Measurements from ENCODE around the gene CAD. TPM values are rescaled to one million over a fixed set of nuclear protein-coding genes. Genes with fewer than 3 reads are reported as not detected.

Gene CAD
- total and polyA plus RNA-seq, 10 of the 15 experiments (the other 5 are each of a cell fraction or from before 2014, with no cell fraction given), result 7.6 to 119 (median 50.7) TPM

DNA sequence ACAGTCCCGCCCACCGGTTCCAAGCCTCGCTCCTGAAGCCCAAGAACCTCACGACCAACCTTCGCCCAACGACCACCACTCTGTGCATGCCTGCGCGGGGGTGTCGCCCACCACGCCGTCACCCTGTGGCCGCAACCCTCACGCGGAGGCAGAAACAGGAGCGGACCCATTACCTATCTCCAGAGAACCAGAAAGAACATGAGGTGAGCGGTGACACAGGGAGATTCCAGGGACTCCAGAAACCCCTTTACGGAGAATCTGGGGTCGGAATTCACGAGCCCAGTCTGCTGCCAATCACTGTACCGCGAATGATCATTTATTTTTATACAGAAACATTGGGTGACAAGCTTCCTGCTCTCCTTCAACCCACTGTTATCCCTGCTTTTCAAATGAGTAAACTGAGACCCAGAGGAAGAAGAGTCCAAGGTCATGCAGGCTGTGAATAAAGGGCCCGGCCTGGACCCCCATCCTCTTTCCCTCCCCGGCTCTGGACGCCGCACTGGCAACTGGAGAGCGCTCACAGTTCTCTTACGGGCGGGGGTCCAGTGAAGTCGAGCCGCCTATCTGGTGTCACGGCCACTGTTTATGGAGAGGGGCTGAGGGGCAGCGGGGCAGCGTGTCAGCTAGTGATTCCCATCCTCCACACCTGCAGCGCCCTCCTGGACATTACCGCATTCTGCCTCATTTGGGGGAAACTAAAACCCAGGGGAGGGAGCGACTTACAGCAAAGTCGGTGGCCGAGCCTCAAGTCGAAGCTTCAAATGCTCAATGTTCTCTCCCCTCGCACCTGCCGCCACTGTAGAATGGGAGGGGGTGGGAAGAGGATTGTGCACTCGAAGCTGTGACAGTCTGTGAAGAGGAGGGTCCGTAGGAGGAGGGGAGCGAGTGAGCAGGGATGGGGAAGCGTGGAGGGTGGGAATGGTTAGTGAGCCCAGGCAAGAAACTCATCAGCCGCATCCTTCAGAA is 46.4 kb downstream of the CAD start:
- no peak for DNase-seq (ENCODE audit: low read depth, low spot score)
- H3K79me2 ChIP-seq (ENCODE audit: control insufficient read depth, insufficient read depth, low read length), result no peaks in the 10 kb centered on the region
- no TSS peak for BruUV-seq (replicated peaks)
- TF ChIP-seq EZH2 (IDR thresholded peaks at IDR 0.05; ENCODE audit: borderline replicate concordance, control insufficient read depth, low read depth, low read length) (peak; percentile 40; the same call in 1 of the 2 replicates), HCFC1 (IDR thresholded peaks at IDR 0.05; ENCODE audit: low read length) (no peak)
- H2AFZ ChIP-seq (ENCODE audit: control insufficient read depth, low read depth, low read length), result no peak overlapping the region
- SMC1A ChIA-PET (ENCODE audit: uncharacterized antibody, unreplicated experiment), result interaction anchor here (0.6 kb wide), 1 partner anchor 318 kb away, joined by 3 read pairs; no protein-coding TSS in a partner anchor
- CTCF ChIA-PET, result interaction anchor here (0.8 to 7.9 kb wide), 4 partner anchors 15 to 94 kb away, joined by 3 to 52 read pairs (median 8); no protein-coding TSS in a partner anchor
- intact Hi-C loops (cut with micrococcal nuclease; ENCODE audit: unreplicated experiment) (no loop called here), in situ Hi-C loops (cut with MboI) (no loop called here)
- no peak overlapping the region for H3K27ac ChIP-seq (ENCODE audit: control insufficient read depth, insufficient read depth)
- WGBS (ENCODE audit: insufficient coverage, insufficient replicate concordance, low lambda C conversion rate, missing lambda C conversion rate), result 7% methylated on average over 41 of the region's 46 CpGs
- peak; percentile 4; the same call in 1 of the 3 replicates for ATAC-seq
- H3K4me2 ChIP-seq (ENCODE audit: control insufficient read depth, insufficient read depth), result peak overlapping the region; percentile 98
- no peak for FAIRE-seq
- H3K9ac ChIP-seq (ENCODE audit: control insufficient read depth, insufficient read depth, low read length), result no peak overlapping the region
- H3K4me3 ChIP-seq, result peak overlapping the region; percentile 76; the same call in 1 of the 2 replicates
- POLR2A ChIA-PET, result interaction anchor here (0.9 kb wide), 1 partner anchor 627 kb away, joined by 3 read pairs; the partner anchor contains the start of genes BABAM2 and RBKS
- no peaks in the 10 kb centered on the region for H3K36me3 ChIP-seq (ENCODE audit: control insufficient read depth in 2 of 2, insufficient read depth in 2 of 2, low read length in 1 of 2)
- H3K4me1 ChIP-seq (ENCODE audit: control insufficient read depth, insufficient read depth, low read length), result peaks cover 18% of the 10 kb centered on the region
- RAD21 ChIA-PET (ENCODE audit: unreplicated experiment), result interaction anchor here (1.9 to 3.6 kb wide), 2 partner anchors 10 to 17 kb away, joined by 5 to 16 read pairs; no protein-coding TSS in a partner anchor
- H4K20me1 ChIP-seq (ENCODE audit: control insufficient read depth, insufficient read depth), result no peaks in the 10 kb centered on the region
- H3K27me3 ChIP-seq (replicated peaks in 1 of 2; ENCODE audit: control insufficient read depth in 2 of 2, insufficient read depth in 2 of 2, low read length in 1 of 2), result peaks cover 24 to 41% of the 10 kb centered on the region in 2 experiments
- no peaks in the 10 kb centered on the region for H3K9me3 ChIP-seq (replicated peaks; ENCODE audit: control insufficient read depth, insufficient read depth, low read length)

DNA sequence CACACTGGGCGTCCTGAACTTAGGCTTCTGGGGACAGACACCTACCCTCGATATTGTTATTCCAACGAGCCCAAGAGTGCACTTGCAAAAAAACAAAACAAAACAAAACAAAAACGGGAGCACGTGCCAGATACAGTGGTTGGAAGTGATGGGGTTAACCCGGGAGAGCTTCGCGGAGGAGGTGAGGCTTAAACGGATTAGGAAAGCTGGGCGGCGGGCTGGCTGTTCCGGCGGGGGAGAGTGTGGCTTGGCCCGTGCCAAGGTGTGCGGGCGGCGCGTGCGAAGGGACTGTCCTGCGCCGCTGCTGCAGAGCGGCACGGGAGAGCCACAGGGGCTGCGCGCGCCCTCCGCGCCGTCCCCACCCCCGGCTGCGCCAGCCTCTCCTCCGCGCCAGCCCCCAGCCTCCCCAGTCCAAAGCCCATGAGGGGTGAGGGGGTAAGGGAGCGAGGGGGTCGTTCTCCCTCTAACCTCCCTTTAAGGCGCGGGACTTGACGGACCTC is 47.1 kb downstream of the CAD start:
- Histone ChIP-seq H3K4me1 (ENCODE audit: control insufficient read depth, insufficient read depth, low read length) (peaks cover 18% of the 10 kb centered on the region), H3K4me3 (peak overlapping the region; percentile 76), H3K36me3 (ENCODE audit: control insufficient read depth in 2 of 2, insufficient read depth in 2 of 2, low read length in 1 of 2) (no peaks in the 10 kb centered on the region), H3K27ac (ENCODE audit: control insufficient read depth, insufficient read depth) (no peak overlapping the region), H3K9me3 (replicated peaks; ENCODE audit: control insufficient read depth, insufficient read depth, low read length) (no peaks in the 10 kb centered on the region), H3K27me3 (replicated peaks in 1 of 2; ENCODE audit: control insufficient read depth in 2 of 2, insufficient read depth in 2 of 2, low read length in 1 of 2) (peaks cover 24 to 41% of the 10 kb centered on the region in 2 experiments), H4K20me1 (ENCODE audit: control insufficient read depth, insufficient read depth) (no peaks in the 10 kb centered on the region), H3K4me2 (ENCODE audit: control insufficient read depth, insufficient read depth) (peak overlapping the region; percentile 98), H3K79me2 (ENCODE audit: control insufficient read depth, insufficient read depth, low read length) (no peaks in the 10 kb centered on the region), H2AFZ (ENCODE audit: control insufficient read depth, low read depth, low read length) (peak overlapping the region; percentile 79), H3K9ac (ENCODE audit: control insufficient read depth, insufficient read depth, low read length) (no peak overlapping the region; the same call in 1 of the 2 replicates)
- DNase-seq (ENCODE audit: low read depth, low spot score) (no peak), ATAC-seq (peak; percentile 62), FAIRE-seq (no peak)
- ChIA-PET RAD21 (ENCODE audit: unreplicated experiment) (interaction anchor here (1.9 to 3.6 kb wide), 2 partner anchors 9 to 16 kb away, joined by 5 to 16 read pairs; no protein-coding TSS in a partner anchor), SMC1A (ENCODE audit: uncharacterized antibody, unreplicated experiment) (interaction anchor here (0.6 to 4.2 kb wide), 2 partner anchors 15 to 319 kb away, joined by 3 to 20 read pairs; no protein-coding TSS in a partner anchor), POLR2A (interaction anchor here (0.9 kb wide), 1 partner anchor 626 kb away, joined by 3 read pairs; the partner anchor contains the start of genes BABAM2 and RBKS), CTCF (interaction anchor here (0.7 to 7.9 kb wide), 5 partner anchors 9 to 131 kb away, joined by 3 to 52 read pairs (median 6); no protein-coding TSS in a partner anchor)
- BruUV-seq (replicated peaks), result no TSS peak
- 5% methylated on average over 37 of the region's 38 CpGs for WGBS (ENCODE audit: insufficient coverage, insufficient replicate concordance, low lambda C conversion rate, missing lambda C conversion rate)
- TF ChIP-seq BHLHE40 (IDR thresholded peaks at IDR 0.05; ENCODE audit: borderline replicate concordance in 1 of 2, low read depth in 2 of 2, low read length in 1 of 2) (peak; percentile 58 to 89; a peak in 3 of 4 replicates), FOS (IDR thresholded peaks at IDR 0.05; ENCODE audit: borderline replicate concordance, extremely low read depth, insufficient read length) (no peak)
- in situ Hi-C loops (cut with MboI) (no loop called here), intact Hi-C loops (cut with micrococcal nuclease; ENCODE audit: unreplicated experiment) (no loop called here)

Data from GM12878 (cell line).